NCI-H1105 treated with DMSO at 0.1 percent for 48 hours (cell line): ENCODE results near the gene MPZL3.

ENCODE experiments used
- DNase-seq: peaks from one replicate; lab custom pipeline; 2025; lab: John Stamatoyannopoulos, UW

Gene MPZL3

DNA sequence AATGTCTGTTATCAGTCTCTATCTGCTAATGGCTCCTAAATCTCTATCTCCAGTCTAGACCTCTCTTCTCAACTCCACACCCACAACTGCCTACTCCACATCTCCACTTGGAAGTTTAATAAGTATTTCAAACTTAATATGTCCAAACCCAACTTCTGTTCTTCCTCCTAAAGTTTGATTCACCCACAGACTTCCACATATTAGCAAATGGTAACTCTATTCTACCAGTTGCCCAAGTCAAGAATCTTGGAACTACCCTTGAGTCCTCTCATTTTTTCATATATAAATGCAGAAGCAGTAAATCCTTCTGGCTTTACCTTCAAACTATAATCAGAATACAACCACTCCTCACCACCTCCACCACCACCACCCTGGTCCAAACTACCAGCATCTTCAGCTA is 20.7 kb downstream of the MPZL3 start:
- DNase-seq = no peak

DNA sequence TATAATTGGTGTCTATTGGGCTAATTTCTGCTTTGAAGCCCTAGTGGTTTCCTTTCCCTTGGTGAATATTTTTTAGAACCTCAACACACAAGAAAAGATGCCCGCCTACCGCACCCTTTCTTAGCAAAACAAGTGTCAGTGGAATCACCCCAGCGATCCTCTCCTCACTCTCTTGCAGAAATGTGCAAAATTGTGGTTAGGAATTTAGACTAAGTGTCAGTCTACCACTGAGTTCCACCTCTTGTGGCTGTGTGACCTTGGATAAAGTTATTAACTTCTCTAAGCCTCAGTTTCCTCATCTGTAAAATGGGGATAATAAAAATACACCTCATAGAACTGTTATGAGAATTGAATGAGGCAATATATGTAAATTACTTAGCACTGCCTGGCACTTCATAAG is 22.1 kb downstream of the MPZL3 start:
- no peak for DNase-seq

DNA sequence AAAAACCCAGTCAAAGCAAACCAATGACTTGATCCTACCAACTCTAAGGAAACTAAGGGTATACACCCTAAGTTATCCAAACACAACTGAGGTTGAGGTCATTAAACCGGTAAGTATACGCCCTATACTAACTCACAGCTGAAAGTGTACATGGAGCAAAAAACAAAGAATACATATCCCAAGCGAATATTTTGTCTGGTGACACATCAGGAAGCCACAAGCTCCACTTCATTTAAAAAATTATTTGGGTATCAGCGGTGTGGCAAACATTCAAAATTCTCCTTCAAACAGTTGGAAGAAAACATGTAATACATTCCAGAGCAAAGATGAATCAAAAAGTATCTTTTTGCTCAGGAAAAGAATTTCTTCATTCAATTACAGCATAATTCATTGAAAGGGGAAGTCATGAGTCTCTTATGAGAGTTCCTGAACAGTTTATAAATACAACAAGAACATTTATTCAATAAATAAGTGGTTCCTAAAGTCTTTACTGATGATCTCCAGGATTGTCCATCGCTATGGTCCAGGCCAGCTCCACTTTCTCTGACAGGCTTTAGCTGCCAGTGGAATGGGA is 22.8 kb downstream of the MPZL3 start:
- DNase-seq = no peak

DNA sequence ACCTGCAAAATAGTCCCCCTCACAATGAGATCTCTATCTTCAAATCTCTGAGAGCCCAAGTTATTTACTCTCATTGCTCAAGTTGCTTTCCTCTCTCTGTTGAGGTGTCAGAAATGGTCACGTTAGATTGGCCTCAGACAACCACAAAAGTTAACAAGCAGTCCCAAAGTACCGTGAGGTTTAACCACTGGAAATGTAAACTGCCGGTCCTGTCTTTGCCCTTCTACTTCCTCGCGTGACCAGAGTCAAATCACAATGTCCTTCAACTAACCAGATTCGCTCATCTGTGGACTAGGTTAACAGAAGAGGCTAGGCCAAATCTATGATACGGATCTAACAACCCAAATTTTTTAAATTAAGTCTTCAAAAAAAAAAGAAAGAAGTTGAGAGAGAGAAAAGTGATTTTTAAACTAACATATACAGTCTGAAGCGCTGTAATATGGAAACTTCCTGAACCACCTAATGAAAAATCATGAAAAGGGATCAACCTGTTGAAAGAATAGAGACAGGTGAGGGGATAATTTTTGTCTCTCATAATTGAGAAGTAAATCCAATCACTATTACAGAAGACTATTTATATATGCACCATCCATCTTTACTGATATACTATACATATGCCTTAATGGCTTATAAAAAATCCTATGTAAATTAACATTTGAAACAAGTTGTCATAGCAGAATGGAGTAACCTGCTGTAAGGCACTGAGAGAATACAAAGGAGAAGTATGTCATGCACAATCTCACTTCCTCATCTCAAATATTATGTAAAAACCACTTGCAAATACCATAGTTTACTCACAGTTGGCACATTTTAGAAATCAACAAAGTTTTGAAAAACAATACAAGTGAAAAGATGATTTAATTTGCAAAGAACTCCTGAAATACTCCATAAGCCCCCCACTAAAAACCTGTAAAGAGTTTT is 24.0 kb downstream of the MPZL3 start:
- no peak for DNase-seq

DNA sequence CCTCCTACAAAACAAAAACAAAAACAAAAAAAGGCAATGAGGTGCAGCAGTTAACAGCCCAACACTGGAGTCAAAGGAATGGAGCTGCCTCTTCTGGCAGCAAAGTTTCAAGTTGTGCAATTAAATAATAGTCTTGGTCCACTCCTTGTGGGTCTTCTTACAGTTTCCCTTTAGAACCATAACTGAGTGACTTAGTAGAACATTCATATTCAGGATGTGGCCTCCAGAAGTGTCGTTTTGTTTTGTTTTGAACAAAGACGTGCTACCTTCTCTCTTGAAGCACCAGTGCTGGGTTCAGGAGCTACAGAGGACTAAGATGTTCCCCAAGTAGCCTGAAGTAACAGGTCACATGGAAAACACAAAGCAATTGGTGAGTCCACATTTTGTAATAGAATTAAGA is 25.4 kb downstream of the MPZL3 start:
- no peak for DNase-seq

DNA sequence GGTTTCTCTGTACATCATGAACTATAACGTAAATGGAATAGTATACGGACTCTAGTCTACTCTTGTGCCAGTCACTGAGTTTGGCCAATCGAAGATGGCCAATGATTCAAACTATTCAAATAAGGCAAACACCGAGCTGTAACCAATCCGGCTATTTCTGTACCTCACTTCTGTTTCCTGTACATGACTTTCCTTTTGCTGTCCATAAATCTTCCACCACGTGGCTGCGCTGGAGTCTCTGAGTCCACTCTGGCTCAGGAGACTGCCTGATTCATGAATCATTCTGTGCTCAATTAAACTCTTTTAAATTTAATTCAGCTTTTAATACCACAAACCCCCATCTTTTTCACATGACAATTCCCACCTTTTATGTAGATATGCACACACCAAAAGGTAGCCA is 25.9 kb downstream of the MPZL3 start:
- DNase-seq = no peak

DNA sequence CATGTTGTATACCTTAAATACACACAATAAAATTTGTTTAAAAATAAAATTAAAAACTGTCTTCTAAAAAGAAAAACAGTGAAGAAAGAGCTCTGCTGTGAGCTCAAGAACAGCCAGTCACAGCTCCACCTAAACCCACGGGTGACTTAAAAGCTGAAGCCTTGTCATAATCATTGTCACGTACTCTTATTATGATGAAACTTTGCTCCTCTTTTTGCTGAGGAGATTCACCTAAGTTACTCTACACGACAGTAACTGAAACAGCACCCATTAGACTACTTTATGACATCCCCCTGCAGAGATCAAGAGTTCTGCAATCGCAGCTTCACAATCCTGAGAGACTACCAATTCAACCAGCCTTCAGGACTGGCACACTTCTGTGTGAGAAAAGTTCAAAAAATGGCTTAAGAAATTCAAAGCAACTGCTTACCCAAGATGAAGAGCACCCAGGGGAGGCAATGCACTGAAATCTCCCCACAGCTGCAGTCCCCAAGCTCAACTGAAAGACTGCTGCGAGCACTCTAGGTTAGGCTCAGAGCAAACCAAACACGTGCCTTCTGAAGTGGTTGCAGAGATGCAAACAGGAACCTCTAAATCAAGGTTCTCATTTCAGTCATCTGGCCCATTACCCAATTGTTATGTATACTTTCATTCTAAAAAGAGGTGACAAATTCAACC is 27.5 kb downstream of the MPZL3 start, which contains the start of gene JAML:
Gene JAML, minus strand, starts transcription at position 501 of the 678 bp plus-strand sequence. CDS start 10,145 bp downstream, outside the sequence.
- no peak for DNase-seq

DNA sequence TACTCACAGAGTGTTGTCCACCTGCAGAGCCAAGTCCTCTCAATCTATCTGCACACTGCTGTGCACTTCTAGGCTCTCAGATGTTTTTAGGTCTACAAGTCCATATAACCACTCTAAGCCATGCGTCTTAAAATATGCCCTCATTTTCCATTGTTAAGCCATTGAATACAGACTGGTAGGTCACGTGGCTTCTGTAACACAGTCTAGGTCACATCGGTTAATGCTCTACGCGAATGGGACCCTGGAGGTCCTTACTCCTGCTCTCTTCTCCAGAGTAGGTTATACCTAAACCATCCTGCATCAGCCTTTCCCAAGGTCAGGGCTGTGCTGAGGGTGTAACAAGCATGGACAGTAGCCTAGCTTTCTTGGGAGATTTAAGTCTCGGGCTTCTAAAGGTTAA is 28.2 kb downstream of the MPZL3 start:
- no peak for DNase-seq

DNA sequence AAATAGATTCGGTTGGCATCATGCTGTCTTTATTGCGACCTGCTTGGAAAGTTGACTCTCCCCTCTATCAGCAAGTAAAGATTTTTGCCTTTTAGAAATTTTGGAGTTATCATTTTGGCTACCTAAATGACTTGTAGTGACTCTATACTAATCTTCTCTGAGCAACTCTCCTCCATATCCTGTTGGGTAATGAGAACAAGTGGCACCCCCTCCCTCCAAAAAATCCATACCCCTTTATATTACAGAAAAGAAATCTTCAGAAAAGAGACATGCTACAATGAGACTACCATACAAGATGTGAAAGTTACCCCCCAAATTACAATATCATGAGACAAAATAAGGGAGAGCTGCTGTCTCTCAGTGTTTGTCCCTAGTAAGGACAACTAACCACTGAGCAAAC is 28.6 kb downstream of the MPZL3 start:
- DNase-seq = no peak

DNA sequence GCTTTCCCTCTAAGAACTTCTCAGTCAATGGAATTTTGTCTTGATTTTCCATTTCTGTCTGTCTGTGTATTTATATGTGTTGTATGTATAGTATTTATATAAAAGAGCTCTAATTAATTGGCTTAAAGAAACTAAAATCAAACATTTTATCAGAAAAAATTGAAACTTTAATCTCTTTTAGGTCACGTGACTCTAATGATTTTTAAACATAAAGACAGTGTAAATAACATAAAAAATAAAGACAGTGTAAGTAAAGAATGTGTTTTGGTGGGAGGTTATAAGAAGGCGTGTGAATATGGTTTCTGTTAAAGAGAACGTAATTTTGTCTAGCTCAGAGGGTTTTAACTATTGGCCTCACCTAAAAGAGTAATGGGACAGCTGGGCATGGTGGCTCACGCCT is 29.7 kb downstream of the MPZL3 start:
- DNase-seq = no peak

DNA sequence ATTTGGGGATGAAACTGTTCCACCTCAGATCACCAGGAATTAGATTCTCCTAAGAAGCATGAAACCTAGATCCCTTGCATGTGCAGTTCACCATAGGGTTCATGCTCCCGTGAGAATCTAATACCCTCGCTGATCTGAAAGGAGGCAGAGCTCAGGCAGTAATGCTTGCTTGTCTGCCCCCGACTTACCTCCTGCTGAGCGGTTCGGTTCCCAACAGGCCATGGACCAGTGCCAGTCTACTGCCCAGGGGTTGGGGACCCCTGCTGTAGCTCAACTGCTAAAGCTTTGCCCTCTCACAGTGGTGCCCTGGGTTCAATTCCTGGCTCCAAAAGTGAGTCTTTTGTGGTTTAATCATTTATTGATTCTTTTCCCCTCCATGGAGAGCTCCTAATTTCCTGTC is 30.7 kb downstream of the MPZL3 start:
- DNase-seq = no peak

DNA sequence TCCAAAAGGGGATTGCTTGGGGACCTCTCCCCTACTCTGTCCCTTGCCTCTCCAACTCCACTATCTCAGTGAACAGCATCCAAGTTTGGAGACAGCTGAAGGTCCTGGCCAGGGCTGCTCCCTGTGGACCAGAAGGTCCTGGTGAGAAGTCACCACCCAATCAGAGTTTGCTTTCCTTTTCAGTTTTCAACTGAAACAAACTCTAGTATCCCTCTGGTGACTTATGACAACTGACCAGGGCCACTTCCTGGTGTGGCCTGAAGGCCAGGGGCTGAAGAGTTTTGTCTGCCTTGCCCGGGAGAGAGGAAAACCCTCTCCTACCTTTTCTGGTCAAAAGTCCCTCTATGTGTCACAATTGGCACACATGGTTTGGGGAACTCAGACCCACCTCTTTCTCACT is 32.4 kb downstream of the MPZL3 start:
- DNase-seq = no peak

DNA sequence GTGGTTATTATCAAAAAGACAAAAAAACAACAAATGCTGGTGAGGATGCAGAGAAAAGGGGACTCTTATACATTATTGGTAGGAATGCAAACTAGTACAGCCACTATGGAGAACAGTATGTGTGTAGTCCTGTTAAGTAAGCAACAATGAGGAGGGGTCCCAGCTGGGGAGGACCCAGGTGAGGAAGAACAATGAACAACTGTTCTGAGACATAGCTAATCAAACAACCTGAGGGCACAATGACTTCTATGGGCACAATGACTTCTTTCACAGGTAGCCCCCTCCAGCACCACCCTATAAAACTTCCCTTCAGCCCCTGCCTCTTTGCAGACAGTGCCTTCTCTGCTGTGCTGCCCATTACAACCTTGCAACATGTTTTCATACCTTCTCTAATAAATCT is 32.9 kb downstream of the MPZL3 start:
- DNase-seq = no peak

DNA sequence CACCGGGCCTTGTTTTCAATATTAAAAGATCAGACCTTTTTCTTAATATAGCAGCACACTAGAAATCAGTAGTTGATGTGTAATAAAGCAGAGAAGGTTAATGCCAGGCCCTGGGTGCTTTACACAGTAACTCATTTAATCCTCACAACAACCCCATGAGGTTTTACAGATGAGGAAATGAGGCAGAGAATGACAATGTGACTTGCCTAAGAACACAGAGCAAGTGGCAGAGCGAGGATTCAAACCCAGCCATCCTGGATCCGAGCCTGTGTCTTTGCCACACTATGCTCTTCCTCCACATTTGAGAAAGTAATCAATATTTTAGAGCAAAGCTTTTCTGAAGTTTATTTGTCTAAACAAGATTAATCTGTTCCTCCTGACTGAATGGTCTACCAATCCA is 34.6 kb downstream of the MPZL3 start:
- DNase-seq = no peak

DNA sequence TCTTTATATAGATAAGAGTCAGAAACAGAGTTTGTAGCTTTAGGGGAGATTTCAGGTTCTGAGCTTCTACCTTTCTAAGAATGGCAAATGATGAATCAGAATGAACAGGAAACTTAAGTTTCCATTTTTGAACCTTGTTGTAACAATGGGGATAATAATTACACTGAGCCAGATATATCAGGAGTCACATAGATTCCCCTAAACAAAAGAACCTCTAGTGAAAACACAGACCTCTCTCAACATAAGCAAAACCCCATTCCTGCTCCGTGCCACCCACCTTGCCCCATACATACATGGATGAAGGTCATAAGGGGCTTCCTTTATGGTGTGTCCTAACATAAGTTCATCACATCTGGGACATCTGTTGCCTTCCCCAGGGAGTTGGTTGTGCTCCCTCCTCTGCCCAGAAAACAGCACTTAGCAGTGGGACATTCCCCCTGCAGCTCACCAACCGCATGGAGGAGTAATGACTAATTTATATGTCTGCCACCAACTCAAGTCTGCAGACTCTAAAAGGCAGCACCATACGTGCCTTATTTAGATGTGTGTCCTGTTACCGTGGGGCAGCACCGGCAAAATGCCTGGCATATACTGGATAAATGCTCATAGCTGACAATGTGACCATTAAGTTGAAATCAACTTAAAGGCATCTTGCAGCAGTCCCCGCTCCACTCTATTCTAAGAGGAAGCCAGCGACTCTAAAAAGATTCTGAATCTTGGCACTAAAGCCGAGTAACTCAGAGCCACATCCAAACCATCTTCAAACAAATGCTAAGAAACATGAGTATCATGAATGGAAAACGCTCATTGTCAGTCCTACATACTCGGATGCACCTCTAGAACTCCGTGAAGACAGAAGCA is 35.3 kb downstream of the MPZL3 start:
- DNase-seq = no peak

DNA sequence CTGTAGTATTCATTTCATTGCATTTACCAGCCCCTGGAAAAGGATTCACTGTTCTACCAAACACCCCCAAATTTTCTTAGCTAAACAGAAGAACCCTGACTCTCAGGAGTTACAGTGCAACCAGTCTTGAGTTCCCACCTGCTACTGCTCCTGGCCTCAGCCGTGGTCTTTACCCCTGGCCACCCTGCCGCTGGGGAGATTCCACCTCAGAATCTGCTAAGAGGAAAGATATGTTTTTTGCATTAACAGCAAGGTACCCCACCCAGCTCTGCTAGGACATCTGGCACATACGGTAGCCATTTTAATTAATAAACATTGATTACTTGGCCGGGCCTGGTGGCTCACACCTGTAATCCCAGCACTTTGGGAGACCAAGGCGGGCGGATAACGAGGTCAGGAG is 36.4 kb downstream of the MPZL3 start:
- DNase-seq = no peak

DNA sequence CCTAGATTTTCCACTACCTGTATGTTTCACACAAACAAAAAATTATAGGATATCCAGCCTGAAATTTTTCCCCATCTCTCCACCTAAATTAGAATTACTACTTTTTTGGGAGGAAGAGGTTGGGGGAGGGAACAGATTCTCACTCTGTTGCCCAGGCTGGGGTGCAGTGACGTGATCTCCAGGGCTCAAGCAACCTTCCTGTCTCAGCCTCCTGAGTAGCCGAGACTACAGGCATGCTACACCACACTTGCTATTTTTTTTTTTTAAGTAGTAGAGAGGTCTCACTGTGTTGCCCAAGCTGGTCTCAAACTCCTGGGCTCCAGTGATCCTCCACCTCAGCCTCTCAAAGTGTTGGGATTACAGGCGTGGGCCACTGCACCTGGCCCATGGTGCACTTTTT is 36.9 kb downstream of the MPZL3 start:
- DNase-seq = no peak

DNA sequence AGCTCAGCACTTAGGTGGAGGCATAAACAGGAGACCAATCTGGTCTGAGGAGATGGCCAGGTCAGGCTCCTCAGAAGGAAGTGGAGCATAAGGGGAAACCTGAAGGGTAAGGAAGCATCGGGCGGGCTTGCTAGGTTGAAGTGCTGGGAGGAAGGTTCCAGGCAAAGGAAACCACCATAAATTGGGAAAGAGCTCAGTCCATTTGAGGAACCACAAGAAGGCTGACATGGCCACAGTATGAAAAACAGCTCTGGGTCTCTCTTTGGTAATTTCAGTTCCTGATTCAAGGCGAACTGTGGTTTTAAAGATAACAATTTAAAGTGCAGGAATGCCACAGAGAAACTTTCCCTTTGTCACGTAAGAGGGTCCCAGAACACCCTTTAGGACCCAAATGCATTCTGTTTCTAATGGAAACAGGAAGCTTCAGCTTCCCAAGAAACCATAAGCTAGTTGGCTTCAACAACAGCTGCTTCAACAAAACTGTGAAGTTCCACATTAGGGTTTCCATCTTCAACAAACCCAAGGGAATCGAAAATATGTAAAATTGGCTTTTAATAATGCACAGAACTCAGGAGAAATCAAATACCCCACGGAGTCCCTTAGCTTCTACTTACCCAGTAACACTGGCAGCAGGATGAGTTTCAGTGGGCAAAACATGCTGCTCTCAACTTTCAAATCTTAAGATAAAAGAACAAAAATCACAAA is 37.8 kb downstream of the MPZL3 start:
- DNase-seq = no peak

DNA sequence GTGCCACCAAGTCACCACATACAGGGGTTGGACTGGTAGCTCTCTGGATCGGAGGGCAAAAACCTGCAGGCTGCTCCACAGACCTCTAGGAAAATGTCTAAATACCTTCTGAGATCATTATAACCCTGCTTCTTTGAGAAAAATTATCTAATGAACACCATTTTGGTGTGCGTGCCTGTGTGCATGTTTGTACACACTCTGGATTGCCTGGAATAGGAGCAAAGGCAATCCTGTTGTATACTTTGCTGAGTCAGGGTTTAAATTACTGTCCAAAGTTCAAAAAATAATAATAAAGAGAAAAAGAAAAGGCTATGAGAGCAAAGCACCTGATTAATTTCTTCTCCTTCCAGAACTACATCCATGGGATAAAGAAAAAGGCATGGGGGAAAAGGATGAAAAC is 38.4 kb downstream of the MPZL3 start:
- no peak for DNase-seq

DNA sequence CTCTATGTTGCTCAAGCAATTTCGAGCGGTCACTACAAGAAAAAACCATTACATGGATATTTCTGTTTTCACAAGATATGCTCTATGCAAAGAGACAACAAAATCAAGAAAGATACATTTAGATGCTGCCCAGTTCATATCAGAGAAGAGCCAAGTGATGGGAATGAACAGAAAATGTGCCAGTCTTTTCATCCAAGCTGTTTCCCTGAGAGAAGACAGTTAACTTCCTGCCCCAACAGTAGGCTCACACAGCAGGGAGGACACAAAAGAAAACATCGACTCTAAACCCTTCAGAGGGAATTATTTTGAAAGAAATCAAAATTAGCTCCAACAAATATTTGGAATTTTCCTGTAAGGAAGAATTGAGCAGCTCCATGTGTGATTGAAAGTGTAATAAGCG is 39.0 kb downstream of the MPZL3 start:
- DNase-seq = no peak

DNA sequence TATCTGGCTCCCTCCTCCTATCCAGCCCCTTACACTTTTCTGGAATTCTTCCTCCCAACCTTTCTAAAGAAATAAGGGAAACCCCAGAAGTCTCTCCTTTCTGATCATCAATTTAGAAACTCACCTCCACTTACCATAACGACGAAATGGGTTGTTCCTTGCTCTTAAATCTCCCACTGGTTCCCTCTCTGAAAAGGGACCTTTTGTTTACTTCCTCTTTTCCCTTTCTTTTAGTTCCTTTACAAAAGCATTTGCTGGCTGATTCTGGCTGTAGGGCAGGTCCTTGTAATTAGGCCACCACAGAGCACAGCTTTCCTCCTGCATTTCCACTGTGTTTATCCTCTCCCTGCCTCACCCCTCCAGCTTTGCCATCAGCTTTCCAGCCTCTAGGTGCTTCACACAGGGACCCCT is 39.4 kb downstream of the MPZL3 start:
- DNase-seq = no peak
